Mucosa of stomach (tissue), 1 donor: ENCODE measurements around the gene TTC33.
"Not testable (repeated sequence)": the region's sequence is repeated elsewhere in the genome, so short reads cannot be mapped to it uniquely, and the experiment has no call there.

Experiments used
- H3K27me3 ChIP-seq: one replicate; pipeline ENCODE4 v1.7.0; 2013; ENCODE audit warnings: mild to moderate bottlenecking, low read length; ENCODE audit not compliant: control insufficient read depth, insufficient read depth
- H3K36me3 ChIP-seq: one replicate; pipeline ENCODE4 v1.7.0; 2013; ENCODE audit warnings: low read length; ENCODE audit not compliant: control insufficient read depth, insufficient read depth
- H3K4me1 ChIP-seq: one replicate; pipeline ENCODE4 v1.7.0; 2013; ENCODE audit warnings: mild to moderate bottlenecking, low read length; ENCODE audit not compliant: control insufficient read depth, insufficient read depth
- H3K4me3 ChIP-seq: one replicate; pipeline ENCODE4 v1.7.0; 2013; ENCODE audit warnings: low read length
- H3K9ac ChIP-seq: one replicate; pipeline ENCODE4 v1.7.0; 2013; ENCODE audit warnings: mild to moderate bottlenecking, low read length, moderate library complexity
- H3K9me3 ChIP-seq: one replicate; pipeline ENCODE4 v1.7.0; 2013; ENCODE audit warnings: mild to moderate bottlenecking, low read length, moderate library complexity; ENCODE audit not compliant: control insufficient read depth
- donor health status: Pancreatic carcinoma.

Gene TTC33

DNA sequence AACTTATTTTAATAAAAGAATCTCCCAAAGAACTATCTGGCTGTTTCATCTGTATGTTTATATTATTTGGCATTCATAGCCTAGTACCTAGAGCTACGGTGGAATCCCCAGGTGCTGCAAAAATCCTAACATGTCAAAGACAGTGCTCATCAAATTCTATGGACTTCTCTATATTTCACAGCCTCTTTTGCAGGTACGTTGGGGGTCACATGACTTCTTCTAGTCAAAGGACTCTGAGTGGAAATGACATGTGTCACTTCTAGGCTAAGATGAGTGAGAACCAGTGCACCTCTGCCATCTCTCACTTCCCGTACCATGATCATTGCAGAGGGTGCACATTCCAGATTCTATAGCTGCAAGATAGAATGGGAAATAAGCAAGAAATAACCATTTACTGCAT lies 148.6 kb downstream of the TTC33 start:
- Histone ChIP-seq H3K4me3 (no peak overlapping the region), H3K9me3 (no peaks in the 10 kb centered on the region), H3K4me1 (no peaks in the 10 kb centered on the region), H3K9ac (no peak overlapping the region), H3K27me3 (no peaks in the 10 kb centered on the region), H3K36me3 (no peaks in the 10 kb centered on the region)

DNA sequence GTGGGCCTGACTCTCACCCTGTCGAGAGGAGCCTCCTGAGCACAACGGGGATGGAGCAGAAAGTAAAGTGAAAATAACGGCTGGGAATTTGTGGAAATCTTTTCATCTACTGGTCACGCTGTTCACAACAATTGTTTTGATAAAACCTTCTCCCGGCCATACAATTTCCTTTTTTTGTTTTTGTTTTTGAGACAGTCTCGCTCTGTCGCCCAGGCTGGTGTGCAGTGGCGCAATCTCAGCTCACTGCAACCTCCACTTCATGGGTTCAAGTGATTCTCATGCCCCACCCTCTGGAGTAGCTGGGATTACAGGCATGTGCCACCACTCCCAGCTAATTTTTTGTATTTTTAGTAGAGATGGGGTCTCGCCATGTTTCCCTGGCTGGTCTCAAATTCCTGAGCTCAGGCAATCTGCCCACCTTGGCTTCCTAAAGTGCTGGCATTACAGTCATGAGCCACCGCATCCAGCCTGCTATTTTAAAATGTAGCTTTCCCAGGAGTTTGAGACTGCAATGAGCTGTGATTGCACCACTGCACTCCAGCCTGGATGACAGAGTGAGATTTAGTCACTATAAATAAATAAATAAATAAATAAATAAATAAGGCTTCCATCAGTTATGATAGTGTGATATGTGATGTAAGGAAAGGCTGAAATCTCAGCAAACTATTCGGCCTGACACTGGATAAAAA lies 149.5 kb downstream of the TTC33 start:
- H3K4me1 ChIP-seq = peaks cover 3% of the 10 kb centered on the region
- no peak overlapping the region for H3K9ac ChIP-seq
- H3K9me3 ChIP-seq = no peaks in the 10 kb centered on the region
- H3K36me3 ChIP-seq = no peaks in the 10 kb centered on the region
- no peaks in the 10 kb centered on the region for H3K27me3 ChIP-seq
- H3K4me3 ChIP-seq = no peak overlapping the region

DNA sequence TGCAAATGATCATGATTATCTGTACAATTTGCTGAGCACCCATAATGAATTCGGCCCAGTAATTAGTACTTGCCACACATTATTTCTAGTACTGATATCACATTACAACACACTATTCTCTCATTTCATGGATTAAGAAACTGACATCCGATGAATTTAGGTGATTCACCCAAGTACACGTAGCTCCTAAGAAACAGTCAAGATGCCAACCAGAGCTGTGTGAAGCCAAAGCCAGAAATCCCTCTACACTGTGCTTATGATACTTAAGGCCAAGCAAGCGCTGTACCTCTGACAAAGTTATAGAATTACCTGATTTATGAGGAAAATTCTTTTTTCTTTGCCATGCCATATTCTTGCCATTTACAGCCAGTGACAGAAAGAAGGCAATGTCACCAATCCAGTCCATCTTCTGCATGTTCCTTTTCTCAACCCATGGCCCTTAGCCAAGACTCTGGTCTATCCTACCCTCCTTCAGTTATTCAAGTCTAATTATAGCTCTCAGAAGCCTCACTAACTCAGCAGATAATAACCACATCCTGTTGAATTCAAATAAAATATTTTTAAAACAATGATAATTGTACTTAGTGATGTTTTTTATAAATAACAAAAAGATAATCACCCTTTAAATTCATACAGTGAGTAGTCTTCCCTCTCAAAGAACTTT lies 150.3 kb downstream of the TTC33 start:
- Histone ChIP-seq H3K9ac (no peak overlapping the region), H3K4me3 (no peak overlapping the region)

DNA sequence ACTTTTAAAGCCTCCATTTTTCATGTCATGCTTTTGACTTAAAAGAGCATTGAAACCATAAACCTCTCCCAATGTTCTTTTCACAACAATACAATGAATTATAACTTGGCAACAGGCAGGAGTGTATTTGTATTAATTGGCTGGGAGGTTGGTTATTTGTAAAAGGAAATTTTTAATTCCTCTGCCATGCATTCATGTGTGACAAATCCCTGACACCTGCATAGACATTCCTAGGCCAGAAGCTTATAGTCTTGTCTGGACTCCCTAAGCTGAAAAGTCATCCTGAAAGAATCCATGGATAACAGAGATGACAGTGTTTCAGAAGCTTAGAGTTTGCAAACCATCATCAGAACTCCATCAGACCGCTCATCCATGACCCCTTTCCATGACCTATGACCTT lies 152.4 kb downstream of the TTC33 start:
- H3K4me3 ChIP-seq = no peak overlapping the region

More for the DNA sequence above, 150.3 kb downstream of the TTC33 start:
- H3K36me3 ChIP-seq = no peaks in the 10 kb centered on the region
- H3K4me1 ChIP-seq = peaks cover 3% of the 10 kb centered on the region
- no peaks in the 10 kb centered on the region for H3K27me3 ChIP-seq
- no peaks in the 10 kb centered on the region for H3K9me3 ChIP-seq

DNA sequence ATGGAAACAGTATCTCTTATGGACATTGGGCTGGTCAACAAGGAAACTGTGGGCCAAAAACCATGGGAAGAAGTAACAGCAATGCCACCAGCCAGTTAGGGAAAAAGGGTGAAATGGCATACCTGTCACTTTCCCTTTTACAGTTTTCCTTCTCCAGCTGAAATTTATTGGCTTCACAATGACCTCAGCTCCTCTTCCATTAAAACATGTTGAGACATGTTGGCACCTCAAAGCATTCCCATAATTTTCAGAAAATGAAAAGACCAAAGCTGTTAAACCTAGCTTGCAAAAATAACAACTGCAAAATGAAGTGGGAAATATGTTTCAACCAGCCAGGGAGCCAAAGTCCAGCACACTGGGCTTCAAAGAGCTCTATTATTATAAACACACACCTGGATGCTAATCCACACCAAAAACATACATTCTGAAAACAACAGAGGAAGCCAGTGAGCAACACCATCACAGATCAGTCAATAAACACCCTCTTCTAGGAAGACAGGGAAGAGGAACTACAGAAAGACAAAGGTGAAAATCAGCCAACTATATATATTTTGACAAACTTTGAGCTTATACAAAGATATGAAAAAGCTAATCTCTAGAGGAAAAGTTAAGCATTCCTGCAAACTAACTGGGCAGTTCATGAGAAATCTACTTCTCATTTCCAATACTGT lies 154.4 kb downstream of the TTC33 start:
- Histone ChIP-seq H3K4me1 (peaks cover 3% of the 10 kb centered on the region), H3K9ac (no peak overlapping the region)

More for the DNA sequence above, 152.4 kb downstream of the TTC33 start:
- Histone ChIP-seq H3K27me3 (no peaks in the 10 kb centered on the region), H3K9ac (no peak overlapping the region), H3K4me1 (peaks cover 3% of the 10 kb centered on the region), H3K9me3 (no peaks in the 10 kb centered on the region), H3K36me3 (no peaks in the 10 kb centered on the region)

GRCh38 chr5:40600383-40600782 lies 155.4 kb downstream of the TTC33 start:
- no peak overlapping the region for H3K9ac ChIP-seq
- H3K4me3 ChIP-seq = no peak overlapping the region
- H3K4me1 ChIP-seq = peaks cover 3% of the 10 kb centered on the region
- no peaks in the 10 kb centered on the region for H3K9me3 ChIP-seq
- no peaks in the 10 kb centered on the region for H3K36me3 ChIP-seq
- H3K27me3 ChIP-seq = no peaks in the 10 kb centered on the region

More for the DNA sequence above, 154.4 kb downstream of the TTC33 start:
- no peaks in the 10 kb centered on the region for H3K27me3 ChIP-seq
- no peaks in the 10 kb centered on the region for H3K9me3 ChIP-seq
- H3K4me3 ChIP-seq = no peak overlapping the region
- H3K36me3 ChIP-seq = no peaks in the 10 kb centered on the region

GRCh38 chr5:40599676-40600075 lies 156.1 kb downstream of the TTC33 start:
- Histone ChIP-seq H3K27me3 (no peaks in the 10 kb centered on the region), H3K4me3 (no peak overlapping the region), H3K9me3 (no peaks in the 10 kb centered on the region), H3K9ac (no peak overlapping the region), H3K36me3 (no peaks in the 10 kb centered on the region), H3K4me1 (peaks cover 3% of the 10 kb centered on the region)

GRCh38 chr5:40594811-40595210 lies 160.9 kb downstream of the TTC33 start:
- no peaks in the 10 kb centered on the region for H3K9me3 ChIP-seq
- no peak overlapping the region for H3K9ac ChIP-seq

DNA sequence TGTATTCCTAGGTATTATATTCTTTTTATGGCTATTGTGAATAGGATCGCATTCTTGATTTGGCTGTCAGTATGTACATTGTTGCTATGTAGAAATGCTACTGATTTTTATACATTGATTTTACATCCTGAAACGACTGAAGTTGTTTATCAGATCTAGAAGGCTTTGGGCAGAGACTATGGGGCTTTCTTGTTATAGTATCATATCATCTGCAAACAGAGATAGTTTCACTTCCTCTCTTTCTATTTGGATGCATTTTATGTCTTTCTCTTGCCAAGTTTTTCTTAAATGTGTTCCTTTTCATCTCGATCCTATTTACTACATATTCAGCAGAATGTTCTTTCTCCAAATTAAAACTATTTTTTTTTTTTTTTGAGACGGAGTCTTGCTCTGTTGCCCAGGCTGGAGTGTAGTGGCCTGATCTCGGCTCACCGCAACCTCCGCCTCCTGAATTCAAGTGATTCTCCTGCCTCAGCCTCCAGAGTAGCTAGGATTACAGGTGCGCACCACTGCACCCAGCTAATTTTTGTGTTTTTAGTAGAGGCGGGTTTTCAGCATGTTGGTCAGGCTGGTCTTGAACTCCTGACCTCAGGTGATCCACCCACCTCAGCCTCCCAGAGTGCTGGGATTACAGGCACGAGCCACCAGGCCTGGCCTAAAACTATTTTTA lies 163.9 kb downstream of the TTC33 start:
- H3K9ac ChIP-seq, H3K4me1 ChIP-seq, H3K9me3 ChIP-seq, H3K36me3 ChIP-seq, H3K4me3 ChIP-seq, H3K27me3 ChIP-seq: not testable (repeated sequence)

More at GRCh38 chr5:40594811-40595210, 160.9 kb downstream of the TTC33 start:
- Histone ChIP-seq H3K36me3 (no peaks in the 10 kb centered on the region), H3K27me3 (no peaks in the 10 kb centered on the region), H3K4me3 (no peak overlapping the region), H3K4me1 (no peaks in the 10 kb centered on the region)

DNA sequence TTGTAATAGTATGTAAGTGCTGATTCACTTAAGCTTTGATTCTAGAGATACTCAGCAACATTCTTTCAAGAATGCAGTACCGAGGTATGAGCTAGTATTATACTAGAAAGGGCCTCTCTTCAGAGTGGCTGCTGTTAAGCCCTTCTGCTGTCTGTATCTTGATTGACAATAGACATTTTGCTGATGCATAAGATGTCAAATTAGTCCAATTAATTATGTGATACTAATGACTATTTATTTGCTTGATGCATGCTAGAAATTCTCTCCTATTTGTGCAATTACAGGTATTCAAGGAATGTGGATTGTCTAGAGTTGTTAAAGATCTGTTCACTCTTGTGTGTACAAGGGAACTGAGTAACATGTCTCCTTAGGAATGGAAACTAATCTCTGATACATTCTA lies 168.4 kb downstream of the TTC33 start:
- H3K9me3 ChIP-seq = no peaks in the 10 kb centered on the region
- no peak overlapping the region for H3K9ac ChIP-seq
- no peaks in the 10 kb centered on the region for H3K36me3 ChIP-seq

DNA sequence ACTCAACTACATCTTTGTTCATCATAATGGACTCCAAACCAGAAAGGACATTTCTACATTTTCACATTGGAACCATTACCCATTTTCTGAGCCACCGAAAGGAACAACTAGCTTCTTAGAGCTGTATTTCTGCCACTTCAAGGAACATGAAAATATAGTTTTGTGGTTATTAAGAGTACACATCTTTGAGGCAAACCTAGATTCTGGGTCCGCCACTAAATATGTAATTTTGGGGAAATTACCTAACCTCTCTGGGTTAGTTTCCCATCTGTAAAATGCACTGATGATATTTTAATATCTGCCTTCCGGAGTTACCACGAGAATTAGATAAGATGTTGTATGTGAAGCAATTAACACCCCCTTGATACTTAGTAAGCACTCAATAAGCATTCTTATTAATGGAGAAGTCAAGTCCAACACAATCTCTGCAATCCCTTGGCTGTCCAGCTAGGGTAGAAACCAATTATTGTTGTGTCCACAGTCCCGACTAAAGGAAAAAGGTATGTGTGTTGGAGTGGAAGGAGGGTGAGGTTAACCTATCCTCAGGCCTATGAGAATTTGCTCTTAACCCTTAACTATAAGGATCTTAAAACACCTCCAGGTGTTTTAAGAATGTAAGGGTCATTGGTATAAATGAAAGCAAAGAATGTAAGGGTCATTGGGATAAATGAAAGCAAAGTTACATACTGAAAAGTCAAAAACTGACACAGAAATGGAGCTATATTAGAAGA lies 170.1 kb downstream of the TTC33 start:
- H3K4me3 ChIP-seq = no peak overlapping the region
- H3K9ac ChIP-seq = no peak overlapping the region
- no peaks in the 10 kb centered on the region for H3K36me3 ChIP-seq
- no peaks in the 10 kb centered on the region for H3K9me3 ChIP-seq
- H3K4me1 ChIP-seq = no peaks in the 10 kb centered on the region
- no peaks in the 10 kb centered on the region for H3K27me3 ChIP-seq

More for the DNA sequence above, 168.4 kb downstream of the TTC33 start:
- H3K4me3 ChIP-seq = no peak overlapping the region
- no peaks in the 10 kb centered on the region for H3K27me3 ChIP-seq
- no peaks in the 10 kb centered on the region for H3K4me1 ChIP-seq
